Stimulated activated CD8-positive, alpha-beta memory T cell treated with anti-CD3 and anti-CD28 coated beads, Interleukin-15, amount 100 ng/mL, for 4 hours (primary cell): ENCODE measurements around the gene PRCP.

Experiments
- DNase-seq, 2 donors: peaks; one replicate each; pipeline ENCODE4 v3.0.0-alpha.2; 2020; ENCODE audit warnings: low read depth in 2 of 2

The PRCP gene

GRCh38 chr11:82830746-82831145, 69.5 kb downstream of the PRCP start:
- DNase-seq: no peak

DNA sequence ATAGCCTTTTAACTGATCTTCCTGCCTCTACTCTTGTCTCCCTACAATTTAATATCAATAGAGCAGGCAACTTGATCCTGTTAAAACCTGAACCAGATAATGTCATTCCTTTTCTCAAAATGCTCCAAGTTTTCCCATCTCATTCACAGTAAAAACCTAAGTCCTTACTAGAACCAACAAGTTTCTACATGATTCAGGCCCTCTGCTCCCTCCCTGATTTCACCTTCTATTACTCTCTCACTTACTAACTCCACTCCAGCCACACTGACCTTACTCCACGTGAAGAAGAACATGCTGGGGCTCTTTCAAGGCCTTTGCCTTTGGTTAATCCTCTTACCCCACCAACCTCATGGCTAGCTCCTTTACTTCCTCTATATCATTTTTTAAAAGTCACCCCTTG, 71.1 kb downstream of the PRCP start:
- DNase-seq: no peak

DNA sequence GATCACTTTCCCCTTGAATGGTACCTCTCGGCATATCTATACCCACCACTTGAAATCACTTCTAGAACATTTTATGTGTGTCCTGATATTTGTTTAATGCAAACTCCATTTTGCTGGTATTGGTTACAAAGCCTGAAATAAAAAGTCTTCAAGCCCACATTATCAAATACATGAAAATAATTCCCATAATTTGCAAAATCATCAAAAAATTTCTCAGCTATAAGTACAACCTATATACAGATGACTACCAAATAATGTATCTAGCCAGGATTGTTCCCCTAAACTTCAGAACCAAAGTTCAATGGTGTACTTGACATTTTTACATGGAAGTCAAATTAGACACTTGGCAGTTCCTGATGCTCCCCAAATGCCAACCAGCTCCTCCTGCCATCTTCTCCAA, 71.8 kb downstream of the PRCP start:
- DNase-seq: no peak

DNA sequence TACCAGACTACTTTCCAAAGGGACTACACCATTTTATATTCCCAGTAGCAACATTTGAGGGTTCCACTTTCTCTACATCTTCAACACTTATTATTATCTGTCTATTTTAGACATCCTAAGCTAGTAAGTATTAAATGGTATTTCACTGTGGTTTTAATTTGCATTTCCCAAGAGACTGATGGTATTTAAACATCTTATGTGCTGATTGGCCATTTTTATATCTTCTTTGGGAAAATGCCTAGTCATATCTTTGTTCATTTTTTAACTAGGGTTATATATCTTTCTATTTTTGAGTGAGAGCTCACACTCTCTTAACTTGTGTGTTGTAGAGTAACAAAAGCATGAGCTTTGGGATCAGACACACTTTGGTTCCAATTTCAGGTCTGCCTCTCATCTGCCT, 73.7 kb downstream of the PRCP start:
- no peak for DNase-seq

DNA sequence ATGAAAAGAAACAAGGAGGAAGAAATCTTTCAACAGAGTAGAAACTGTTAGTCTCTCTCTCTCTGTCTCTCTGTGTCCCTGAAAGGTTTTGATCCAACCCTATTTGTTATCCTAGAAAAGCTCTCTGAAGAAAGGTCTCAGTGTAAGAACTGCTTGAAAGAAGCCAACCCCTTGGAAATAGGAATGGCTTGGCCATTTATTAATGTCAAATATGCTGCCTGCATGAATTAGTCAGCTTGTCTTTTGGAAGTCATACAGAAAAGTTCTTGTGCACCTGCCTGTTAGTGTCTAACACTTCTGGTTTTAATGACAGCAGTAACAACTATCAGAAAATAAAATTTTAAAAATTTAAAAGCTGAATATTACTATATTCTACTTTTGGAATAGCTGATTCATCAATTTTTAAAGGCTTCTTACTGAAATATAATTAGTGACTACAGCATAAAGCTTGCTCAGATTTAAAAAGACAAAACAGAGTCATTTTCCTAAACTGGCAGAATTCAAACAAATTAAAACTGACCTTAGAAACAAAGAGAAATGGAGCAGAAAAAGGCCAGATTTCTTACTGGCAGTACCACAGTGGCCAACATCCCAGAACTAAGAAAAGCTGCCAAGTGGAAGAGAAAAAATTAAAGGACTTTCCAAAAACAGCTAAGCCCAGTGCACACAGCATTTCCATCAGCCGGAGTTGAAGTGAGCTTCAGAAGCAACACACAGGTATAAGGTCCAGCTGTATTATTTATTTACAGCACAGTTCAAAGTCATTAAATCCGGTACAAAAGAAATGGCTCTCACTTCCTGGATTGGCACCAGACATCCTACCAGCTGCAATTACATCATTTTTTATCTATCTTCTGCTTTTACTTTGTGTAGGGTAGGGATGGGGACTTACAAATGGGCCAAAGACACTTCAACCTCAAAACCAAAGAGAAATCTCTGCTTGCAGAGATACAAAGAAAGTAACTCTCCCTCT, 76.3 kb downstream of the PRCP start:
- DNase-seq: no peak

- DNase-seq: no peak
Observed at GRCh38 chr11:82818409-82819043, 81.7 kb downstream of the PRCP start.

DNA sequence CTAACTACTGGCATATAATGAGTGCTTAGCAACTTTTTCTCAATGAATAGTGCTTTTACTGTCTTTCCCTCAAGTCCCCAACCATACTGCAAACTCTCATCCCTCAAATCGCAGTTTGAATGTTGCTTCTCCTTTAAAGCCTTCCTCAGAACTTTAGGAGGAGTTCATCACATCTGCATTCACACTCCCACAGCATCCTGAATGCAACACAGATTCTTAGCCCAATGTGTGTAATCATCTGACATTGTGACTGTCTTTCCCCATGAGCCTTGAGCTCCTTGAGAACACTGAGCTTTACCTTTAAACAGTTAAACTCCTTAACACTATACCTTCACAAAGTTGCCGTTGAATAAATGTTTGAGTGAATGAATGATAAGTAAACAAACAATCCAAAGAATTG, 84.8 kb downstream of the PRCP start:
- no peak for DNase-seq

- DNase-seq: no peak
Observed at GRCh38 chr11:82814379-82814778, 85.9 kb downstream of the PRCP start.

DNA sequence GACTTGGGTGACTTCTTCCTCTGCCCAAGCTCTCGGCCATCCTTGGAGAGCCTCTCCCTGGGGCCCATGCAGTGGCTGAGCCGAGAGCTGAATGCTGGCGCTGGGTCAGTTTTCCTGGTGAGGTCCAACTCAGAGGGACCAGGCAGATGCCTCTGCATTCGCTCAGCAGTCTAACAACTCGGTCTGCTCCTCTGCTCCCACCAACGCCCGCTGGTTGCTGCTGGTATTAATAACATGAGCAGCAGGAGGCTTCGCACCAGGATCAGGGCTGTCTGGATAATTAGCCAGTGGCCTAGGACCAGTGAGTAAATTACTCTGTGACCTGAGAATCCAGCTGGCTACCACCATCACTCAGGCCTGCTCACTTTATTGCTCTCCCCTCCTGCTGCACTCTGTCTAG, 88.9 kb downstream of the PRCP start:
- DNase-seq: no peak

DNA sequence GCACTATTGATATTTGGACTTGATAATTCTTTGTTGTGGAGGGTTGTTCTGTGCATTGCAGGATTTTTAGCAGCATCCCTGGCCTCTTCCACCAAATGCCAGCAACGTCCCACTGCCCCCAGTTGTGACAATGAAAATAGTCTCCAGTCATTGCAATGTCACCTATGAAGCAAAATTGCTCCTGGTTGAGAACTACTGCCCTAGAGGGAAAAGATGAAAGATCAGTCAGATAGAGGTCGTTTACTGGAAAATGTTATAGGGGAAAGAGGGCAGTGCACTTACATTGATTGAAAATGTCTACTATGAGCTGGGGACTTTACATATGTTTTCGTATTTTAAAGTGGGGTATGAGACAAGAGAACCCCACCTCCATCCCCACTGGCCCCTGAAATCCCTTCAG, 89.5 kb downstream of the PRCP start:
- no peak for DNase-seq

DNA sequence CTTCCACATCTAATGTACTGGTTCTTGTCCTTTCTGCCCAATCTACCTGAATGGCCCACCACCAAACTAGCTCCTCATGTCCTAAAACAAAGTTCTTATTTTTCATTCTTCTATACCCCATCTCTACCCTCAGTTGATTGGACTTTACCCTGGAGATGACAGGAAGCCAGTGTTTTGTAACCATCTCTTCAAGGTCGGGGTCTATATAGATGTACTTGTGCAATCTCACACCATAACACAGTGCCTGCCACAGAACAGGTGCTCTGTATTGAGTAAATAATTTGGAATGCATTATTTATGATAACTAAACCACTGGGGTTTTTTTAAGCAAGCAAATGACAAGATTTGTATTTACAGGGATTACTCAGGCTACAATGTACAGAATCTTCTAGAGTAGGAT, 89.9 kb downstream of the PRCP start:
- no peak for DNase-seq

GRCh38 chr11:82807646-82808045, 92.6 kb downstream of the PRCP start:
- no peak for DNase-seq

DNA sequence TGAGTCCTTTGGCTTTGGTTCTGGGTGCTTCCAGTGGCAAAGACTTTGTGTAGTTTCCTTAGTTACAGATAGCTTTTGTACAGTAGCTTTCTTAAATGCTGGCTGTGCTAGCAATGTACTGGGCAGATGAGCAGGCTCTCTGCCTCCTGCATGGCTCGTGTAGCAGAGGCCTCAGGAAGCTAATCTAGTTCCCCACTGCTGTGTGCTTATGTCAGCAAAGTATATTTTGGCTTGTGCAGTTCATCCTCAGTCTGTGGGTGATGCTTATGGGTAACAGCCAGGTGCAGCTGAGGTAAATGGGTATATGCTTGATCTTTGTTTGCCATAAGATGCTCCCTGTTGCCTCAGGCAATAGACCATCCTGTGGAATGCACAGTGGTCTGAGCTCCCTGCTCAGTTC, 97.5 kb downstream of the PRCP start:
- no peak for DNase-seq

DNA sequence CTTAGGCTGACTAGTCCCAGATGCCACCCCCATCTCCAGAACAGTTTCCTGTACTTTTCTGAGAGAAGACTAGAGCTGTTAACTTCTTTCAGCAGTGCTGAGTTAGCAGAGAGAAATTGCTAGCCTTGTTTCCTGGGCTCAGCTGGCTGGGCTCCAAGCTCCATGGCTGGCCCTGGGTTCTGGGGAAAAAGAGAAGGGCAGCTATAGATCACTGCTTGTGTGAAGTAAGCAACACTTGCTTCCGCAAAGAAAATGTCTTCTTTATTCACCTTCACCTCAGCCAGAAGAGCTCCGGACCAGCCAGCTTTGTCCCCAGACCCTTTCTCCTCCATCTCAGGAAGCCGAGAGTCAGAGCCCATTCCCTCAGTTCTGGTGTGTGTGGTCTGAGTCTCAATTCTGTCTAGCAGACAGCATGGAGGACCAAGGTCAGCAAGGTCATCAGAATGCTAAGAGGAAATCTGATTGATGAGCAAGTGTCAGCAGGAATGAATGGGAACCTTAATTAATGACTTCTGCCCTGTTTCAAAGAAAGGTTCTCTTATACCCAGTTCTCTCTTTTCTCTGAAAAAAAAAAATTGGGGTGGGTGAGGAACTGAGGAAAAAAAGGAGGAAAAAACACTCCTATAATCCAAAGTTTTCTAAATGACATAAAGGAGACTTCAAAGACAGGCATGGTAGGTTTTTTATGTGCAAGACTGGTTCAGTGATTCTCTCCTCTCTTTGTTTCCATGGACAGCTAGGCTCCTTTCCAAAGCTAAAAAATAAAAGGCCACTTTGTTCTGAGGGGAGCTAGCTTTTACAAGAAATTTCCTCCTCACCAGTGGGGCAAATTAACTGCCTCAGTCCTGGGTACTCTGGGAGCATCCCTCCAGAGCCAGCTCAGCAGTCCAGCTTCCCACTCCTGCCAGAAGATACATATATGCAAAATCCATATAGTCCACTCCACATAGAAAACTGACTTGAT, 103.0 kb downstream of the PRCP start:
- DNase-seq: no peak

DNA sequence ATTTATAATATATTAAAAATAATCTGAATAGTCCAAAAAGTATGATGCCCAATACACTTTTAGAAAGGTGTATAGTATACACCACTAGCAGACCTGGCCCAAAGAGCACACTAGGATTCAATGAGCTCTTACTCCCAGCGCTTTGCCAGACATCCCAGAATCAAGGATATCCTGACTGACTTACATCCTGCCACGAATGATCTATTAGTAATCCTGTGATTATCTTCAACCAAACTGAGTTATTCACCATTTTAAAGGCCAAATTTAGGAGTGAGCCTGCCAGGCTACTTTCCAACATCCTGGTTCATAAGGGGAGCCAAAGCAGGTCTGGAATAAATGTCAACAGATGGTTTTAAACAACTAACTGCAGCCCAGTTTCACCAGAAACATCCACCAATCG, 105.7 kb downstream of the PRCP start:
- no peak for DNase-seq

DNA sequence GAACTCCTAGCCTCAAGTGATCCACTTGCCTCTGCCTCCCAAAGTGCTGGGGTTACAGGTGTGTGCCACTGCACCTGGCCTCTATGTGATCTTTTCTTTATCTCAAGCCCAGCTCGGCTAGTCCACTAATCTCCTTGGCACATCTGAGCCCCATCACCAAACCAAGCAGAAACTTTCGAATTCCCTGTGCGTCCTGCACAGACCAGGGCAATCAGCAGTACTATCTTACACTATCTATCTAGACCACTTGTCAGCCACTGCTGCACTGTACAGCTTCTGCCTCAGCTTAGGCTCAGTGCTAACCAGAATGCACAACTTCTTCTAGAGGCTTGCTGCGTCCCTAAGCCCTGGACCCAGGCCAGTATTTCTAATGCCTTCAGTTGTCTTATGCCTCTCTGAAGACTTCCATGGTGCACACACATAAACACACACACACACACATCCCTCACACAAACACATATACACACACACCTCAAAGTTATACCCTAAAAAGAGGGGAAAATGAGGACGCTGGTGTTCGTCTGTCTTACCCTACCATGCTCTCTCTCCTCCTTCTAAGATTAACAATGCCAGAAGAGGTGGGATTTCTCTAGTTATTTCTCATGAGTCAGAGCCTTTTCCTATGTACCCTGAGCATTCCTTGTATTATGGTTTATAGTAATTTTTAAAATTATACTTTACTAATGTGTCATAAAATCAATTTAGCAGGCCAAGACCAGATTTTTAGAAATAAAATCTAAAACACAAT, 107.2 kb downstream of the PRCP start:
- DNase-seq: no peak

DNA sequence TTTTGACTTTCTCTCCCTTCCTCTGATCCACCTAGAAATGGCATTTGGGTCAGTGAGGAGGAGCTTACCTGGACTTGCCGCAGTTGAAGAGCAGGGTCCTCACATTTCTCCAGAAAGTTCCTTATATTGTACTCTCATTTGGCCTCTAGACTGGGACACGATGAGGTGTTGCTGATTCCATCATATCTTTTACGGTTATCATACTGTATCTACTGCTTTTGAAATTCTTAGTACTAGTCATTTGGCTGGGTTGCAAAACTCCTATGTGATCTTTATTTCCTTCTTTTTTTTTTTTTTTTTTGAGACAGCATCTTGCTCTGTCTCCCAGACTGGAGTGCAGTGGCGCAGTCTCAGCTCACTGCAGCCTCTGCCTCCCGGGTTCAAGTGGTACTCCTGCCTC, 107.9 kb downstream of the PRCP start:
- DNase-seq: no peak

GRCh38 chr11:82791779-82792178, 108.5 kb downstream of the PRCP start:
- no peak for DNase-seq

GRCh38 chr11:82790723-82791484, 109.3 kb downstream of the PRCP start:
- DNase-seq: no peak

GRCh38 chr11:82787981-82788380, 112.2 kb downstream of the PRCP start:
- no peak for DNase-seq

DNA sequence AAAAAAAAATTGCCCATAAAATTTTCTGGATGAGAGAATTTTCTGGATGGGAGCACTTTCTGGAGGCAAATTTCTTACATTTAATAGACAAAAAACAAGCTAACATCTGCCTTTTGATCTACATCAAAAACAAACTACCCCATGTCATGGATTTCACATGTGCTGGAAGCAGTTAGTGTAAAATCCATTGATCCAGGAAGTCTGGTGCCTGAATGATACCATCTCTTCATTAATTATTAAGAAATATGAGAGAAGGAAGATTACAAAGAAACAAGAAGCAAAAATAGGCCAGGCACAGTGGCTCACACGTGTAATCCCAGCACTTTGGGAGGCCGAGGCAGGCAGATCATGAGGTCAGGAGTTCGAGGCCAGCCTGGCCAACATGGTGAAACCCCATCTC, 113.4 kb downstream of the PRCP start:
- no peak for DNase-seq
